Epithelial cell of proximal tubule (primary cell): ENCODE results near the gene MLYCD. TPM values are rescaled to one million over a fixed set of nuclear protein-coding genes. Genes with fewer than 3 reads are reported as not detected.

Experiments used
- DNase-seq: peaks from one replicate; pipeline ENCODE4 v3.0.0-alpha.2; 2011; ENCODE audit warnings: low read depth
- H3K4me3 ChIP-seq: 2 replicates; pipeline ENCODE4 v1.5.1; 2011; ENCODE audit warnings: low read depth, mild to moderate bottlenecking, low read length
- total RNA-seq: library from RNA; depleted of rRNA; stranded (reverse); fragments of >200 nt; gene quantifications from 2 replicates; pipeline ENCODE4 v1.2.3, GENCODE V29; 2015
- TF ChIP-seq, protein P1 (sequence below): conservative IDR thresholded peaks from 2 replicates; pipeline ENCODE4 v1.5.1; 2012; ENCODE audit warnings: low read depth, mild to moderate bottlenecking, low read length

Gene MLYCD
- total RNA-seq, 1 donor from 2014 or later, result 2.9 TPM

DNA sequence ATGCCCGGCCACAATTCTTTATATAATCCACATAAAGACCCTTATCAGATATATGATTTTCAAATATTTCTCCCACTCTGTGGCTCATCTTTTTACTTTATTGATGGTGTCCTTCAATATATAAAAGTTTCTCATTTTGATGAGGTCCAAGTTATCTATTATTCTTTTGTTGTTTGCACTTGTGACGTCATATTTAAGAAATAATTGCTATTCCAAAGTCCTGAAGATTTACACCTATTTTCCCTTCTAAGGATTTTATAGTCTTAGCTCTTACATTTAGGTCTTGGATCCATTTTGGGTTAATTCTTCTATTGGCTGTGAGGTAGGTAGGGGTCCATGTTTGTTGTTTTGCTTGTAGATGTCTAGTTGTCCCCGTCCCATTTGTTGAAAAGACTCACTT lies 3.0 kb upstream of the MLYCD start:
- TF ChIP-seq, protein P1, sequence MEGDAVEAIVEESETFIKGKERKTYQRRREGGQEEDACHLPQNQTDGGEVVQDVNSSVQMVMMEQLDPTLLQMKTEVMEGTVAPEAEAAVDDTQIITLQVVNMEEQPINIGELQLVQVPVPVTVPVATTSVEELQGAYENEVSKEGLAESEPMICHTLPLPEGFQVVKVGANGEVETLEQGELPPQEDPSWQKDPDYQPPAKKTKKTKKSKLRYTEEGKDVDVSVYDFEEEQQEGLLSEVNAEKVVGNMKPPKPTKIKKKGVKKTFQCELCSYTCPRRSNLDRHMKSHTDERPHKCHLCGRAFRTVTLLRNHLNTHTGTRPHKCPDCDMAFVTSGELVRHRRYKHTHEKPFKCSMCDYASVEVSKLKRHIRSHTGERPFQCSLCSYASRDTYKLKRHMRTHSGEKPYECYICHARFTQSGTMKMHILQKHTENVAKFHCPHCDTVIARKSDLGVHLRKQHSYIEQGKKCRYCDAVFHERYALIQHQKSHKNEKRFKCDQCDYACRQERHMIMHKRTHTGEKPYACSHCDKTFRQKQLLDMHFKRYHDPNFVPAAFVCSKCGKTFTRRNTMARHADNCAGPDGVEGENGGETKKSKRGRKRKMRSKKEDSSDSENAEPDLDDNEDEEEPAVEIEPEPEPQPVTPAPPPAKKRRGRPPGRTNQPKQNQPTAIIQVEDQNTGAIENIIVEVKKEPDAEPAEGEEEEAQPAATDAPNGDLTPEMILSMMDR, result no peak
- DNase-seq, result no peak
- H3K4me3 ChIP-seq, result no peak overlapping the region

DNA sequence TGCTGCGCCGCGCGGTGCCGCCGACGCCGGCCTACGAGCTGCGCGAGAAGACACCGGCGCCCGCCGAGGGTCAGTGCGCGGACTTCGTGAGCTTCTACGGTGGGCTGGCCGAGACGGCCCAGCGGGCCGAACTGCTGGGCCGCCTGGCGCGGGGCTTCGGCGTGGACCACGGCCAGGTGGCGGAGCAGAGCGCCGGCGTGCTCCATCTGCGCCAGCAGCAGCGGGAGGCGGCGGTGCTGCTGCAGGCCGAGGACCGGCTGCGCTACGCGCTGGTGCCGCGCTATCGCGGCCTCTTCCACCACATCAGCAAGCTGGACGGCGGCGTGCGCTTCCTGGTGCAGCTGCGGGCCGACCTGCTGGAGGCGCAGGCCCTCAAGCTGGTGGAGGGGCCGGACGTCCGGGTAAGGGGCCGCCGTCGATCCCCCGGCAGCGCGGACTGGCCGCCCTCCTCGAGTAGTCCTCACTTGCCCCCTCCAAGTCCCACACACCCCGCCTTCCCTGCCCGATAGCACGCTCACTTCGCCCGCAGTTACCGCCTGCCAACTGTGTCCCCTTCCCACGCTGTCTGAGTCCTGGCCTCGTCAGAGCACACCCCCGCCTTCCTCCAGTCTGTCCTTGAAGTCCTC lies 470 bp downstream of the MLYCD start:
- peak overlapping the region; percentile 77 for H3K4me3 ChIP-seq
- no peak for DNase-seq
- TF ChIP-seq, protein P1, result no peak

DNA sequence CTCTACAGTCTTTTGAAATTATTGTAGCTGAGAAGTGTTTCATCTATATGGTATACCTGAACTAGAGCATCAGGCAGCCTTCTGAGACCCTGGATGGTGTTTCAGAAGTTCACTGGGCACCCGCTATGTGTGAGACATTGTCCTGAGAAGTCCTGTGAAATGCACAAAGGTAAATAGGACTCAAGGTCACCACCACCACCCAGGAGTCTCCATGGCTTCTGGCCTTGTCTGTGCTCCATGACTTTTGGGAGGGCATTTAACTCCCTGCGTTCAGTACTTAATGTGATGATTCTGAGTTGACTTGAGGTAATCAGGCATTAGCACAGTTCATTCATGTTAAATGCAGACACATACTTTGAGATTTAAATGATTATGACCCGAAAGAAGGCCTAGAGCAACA lies 1.1 kb downstream of the MLYCD start:
- no peak for DNase-seq
- H3K4me3 ChIP-seq, result peak overlapping the region; percentile 77
- TF ChIP-seq, protein P1, result no peak

DNA sequence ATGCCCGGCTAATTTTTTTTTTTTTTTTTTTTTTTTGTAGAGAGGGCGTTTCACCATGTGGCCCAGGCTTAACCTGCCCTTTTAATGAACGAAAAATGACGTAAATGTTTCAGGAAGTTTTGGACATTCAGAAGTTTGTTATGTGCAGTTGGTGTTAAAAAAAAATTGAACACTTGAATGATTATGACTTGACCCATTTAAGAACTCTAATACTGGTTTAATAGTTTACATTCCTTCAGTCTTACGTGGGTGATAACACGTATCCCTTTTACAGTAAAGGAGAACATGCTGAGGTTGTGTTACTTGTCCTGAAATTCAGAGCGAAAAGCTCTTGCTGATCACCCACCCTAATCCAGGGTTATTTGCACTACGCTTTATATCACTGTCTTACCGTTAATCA lies 1.7 kb downstream of the MLYCD start:
- H3K4me3 ChIP-seq, result no peak overlapping the region
- no peak for DNase-seq
- TF ChIP-seq, protein P1, result no peak

DNA sequence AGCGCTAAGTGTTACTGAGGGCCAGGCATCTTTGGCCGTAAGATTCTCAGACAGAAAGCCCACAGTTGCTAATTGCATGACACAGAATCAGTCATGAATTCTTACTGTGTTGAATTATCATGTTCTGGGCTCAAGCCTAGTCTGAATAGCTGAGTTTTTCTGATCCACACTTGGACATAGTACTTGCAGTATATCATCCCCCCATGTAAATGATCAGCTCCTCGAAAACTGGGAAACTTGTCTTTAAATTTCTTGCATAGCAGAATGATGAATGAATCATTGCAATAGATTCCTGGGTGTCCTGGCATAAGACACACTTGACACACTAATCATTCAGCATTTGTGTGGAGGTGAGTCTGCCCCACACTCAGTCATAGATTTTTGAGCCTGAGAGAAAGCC lies 2.2 kb downstream of the MLYCD start:
- no peak for DNase-seq
- TF ChIP-seq, protein P1, result no peak
- no peak overlapping the region for H3K4me3 ChIP-seq

DNA sequence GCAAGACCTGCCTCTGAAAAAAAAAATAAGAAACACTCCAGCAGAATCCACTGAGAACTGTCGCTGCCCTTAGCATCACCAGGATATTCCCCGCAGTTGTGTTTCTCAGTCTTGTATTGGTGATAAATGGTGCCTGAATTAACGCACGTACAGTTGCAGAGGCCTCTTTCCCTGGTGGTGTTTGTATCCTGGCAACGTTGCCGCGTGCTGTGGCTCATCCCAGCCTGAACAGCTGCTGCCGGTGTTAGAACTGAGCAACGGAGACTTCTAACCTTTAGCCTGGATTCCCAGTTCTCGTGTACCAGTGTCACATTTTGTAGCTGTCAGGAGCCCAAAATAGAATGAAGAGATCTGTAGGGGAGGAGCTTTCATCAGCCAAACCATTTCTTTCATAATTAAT lies 4.8 kb downstream of the MLYCD start:
- TF ChIP-seq, protein P1, result no peak
- no peak for DNase-seq
- H3K4me3 ChIP-seq, result no peak overlapping the region

DNA sequence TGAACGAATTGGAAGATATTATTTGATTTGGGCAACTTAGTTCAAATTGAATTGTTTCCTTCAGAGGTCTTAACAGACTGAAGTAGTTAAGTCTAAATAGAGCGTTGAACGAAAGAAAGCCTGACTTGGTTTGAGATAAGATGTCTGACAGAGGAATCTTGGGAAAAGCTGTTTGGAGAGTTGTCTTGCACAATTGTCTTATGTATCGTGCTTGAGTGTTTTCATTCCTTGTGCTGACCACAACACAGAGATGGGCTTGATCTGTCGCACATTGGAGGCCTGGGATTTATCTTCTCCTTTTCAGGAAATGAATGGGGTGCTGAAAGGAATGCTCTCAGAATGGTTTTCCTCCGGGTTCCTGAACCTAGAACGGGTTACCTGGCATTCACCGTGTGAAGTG lies 7.8 kb downstream of the MLYCD start:
- TF ChIP-seq, protein P1, result no peak
- no peak overlapping the region for H3K4me3 ChIP-seq
- DNase-seq, result no peak
